CD4-positive, alpha-beta memory T cell (primary cell): ENCODE data around the gene FNDC7. TPM values are rescaled to one million over a fixed set of nuclear protein-coding genes. Genes with fewer than 3 reads are reported as not detected.

Experiments
- CTCF ChIA-PET: fragments of 350-600 bp; sonication (Branson Sonifier 250); formaldehyde crosslinking; loops from one replicate; lab custom pipeline; 2021; ENCODE audit warnings: inconsistent platforms; ENCODE audit not compliant: partially characterized antibody; lab: Charles Lee
- POLR2A ChIA-PET: fragments of 350-600 bp; sonication (Branson Sonifier 250); formaldehyde crosslinking; loops from one replicate; lab custom pipeline; 2021; ENCODE audit not compliant: partially characterized antibody; lab: Charles Lee
- DNase-seq, 5 donors: peaks; one replicate each; pipeline versions ENCODE4 v3.0.0 to v3.0.0-alpha.2; 2020 to 2022; ENCODE audit warnings: mixed read lengths in 1 of 5
- H3K27ac ChIP-seq: one replicate; pipeline ENCODE4 v1.7.0; 2013; ENCODE audit warnings: low read depth, low read length
- H3K27me3 ChIP-seq: 2 replicates; pipeline ENCODE4 v1.7.0; 2013; ENCODE audit warnings: mild to moderate bottlenecking, low read length, moderate library complexity; ENCODE audit not compliant: insufficient read depth
- H3K36me3 ChIP-seq: 2 replicates; pipeline ENCODE4 v1.7.0; 2013; ENCODE audit warnings: mild to moderate bottlenecking, low read length, moderate library complexity; ENCODE audit not compliant: insufficient read depth
- H3K4me1 ChIP-seq: 2 replicates; pipeline ENCODE4 v1.7.0; 2013; ENCODE audit warnings: mild to moderate bottlenecking, low read length, moderate library complexity; ENCODE audit not compliant: insufficient read depth
- H3K4me3 ChIP-seq, 2 donors: one replicate each; pipeline ENCODE4 v1.7.0; 2013; ENCODE audit warnings: low read length in 2 of 2, mild to moderate bottlenecking in 1 of 2
- H3K9me3 ChIP-seq, 2 donors: one replicate each; pipeline ENCODE4 v1.7.0; 2013; ENCODE audit warnings: low read length in 2 of 2, control low read depth in 1 of 2; ENCODE audit not compliant: control insufficient read depth in 1 of 2
- H3K27ac Mint-ChIP-seq, 7 donors: one replicate each; pipeline ENCODE4 v1.8.0; 2020 to 2021; ENCODE audit warnings: mixed read lengths in 7 of 7, mild to moderate bottlenecking in 6 of 7, inconsistent platforms in 3 of 7, moderate library complexity in 3 of 7
- H3K27me3 Mint-ChIP-seq, 2 donors: one replicate each; pipeline ENCODE4 v1.8.0; 2020 to 2021; ENCODE audit warnings: mixed read lengths in 2 of 2
- H3K36me3 Mint-ChIP-seq, 2 donors: one replicate each; pipeline ENCODE4 v1.8.0; 2020 to 2021; ENCODE audit warnings: mixed read lengths in 2 of 2, inconsistent platforms in 1 of 2, mild to moderate bottlenecking in 1 of 2
- H3K4me1 Mint-ChIP-seq, 4 donors: one replicate each; pipeline ENCODE4 v1.8.0; 2020 to 2021; ENCODE audit warnings: mixed read lengths in 4 of 4, mild to moderate bottlenecking in 1 of 4
- H3K4me3 Mint-ChIP-seq, 8 donors: one replicate each; pipeline ENCODE4 v1.8.0; 2020 to 2021; ENCODE audit warnings: mixed read lengths in 8 of 8, mild to moderate bottlenecking in 7 of 8, moderate library complexity in 6 of 8, inconsistent platforms in 3 of 8
- H3K9me3 Mint-ChIP-seq, 8 donors: one replicate each; pipeline ENCODE4 v1.8.0; 2020 to 2021; ENCODE audit warnings: mixed read lengths in 8 of 8, mild to moderate bottlenecking in 5 of 8, inconsistent platforms in 3 of 8, moderate library complexity in 1 of 8
- intact Hi-C: fragments of 100-400 bp; cut with micrococcal nuclease; formaldehyde crosslinking; loops from one replicate; pipeline ENCODE4 v1.15.1; 2023
- polyA plus RNA-seq, 2 donors: library from polyadenylated mRNA; unstranded; fragments of 300-500 nt; fragmentation: Illumina TruSeq; gene quantifications; one replicate each; pipeline ENCODE4 v1.2.3, GENCODE V29; 2021
- total RNA-seq, 2 experiments: library from RNA; stranded (reverse); gene quantifications; one replicate each; pipeline ENCODE4 v1.2.3, GENCODE V29; 2021

Gene FNDC7
- total and polyA plus RNA-seq, 4 experiments from 2014 or later, result 0.10 to 0.17 (median 0.17) TPM; not detected in 1

DNA sequence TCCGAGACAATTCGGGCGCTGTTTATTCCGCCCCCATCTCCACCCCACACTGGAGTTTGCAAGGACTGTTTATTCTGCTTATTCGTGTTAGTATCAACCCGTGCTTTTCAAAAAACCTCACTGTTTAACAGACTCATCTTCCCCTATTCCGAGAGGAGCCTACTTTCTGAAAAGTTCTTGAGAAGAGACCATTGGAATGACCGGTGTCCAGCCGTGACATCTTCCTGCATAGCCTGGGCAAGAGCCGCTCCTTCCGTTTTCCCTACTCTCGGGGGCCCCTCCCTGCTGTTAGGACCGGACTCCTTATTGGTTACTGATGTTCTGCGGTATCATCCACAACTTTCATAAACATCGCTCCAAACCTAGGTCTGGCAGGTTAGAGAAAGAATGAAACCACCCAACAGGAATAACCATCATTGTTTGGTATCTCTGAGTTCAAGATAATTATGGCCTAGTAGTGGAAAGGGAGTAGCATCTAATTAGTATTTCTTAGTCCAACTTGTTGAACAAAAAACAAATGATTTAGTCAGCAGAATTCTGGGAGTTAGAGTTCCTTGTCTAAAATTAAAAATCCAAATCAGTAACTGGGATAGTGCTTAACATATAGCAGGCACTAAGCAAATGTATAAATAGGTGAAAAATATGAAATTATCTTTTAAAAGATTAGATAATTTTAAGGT is 34.6 kb downstream of the FNDC7 start:
- H3K36me3 Mint-ChIP-seq, result peaks cover under 1 to 23% of the 10 kb centered on the region in 2 donors
- H3K4me1 Mint-ChIP-seq, result peaks cover 25 to 47% (median 34%) of the 10 kb centered on the region in 4 donors
- CTCF ChIA-PET, result interaction anchor here (0.9 kb wide), 1 partner anchor 55 kb away, joined by 4 read pairs; the partner anchor contains the start of gene PRPF38B
- Histone ChIP-seq H3K4me3 (peak overlapping the region; percentile 57 to 85), H3K36me3 (no peaks in the 10 kb centered on the region), H3K27ac (peak overlapping the region; percentile 95), H3K27me3 (no peaks in the 10 kb centered on the region), H3K4me1 (peaks cover 41% of the 10 kb centered on the region), H3K9me3 (no peaks in the 10 kb centered on the region)
- peak in 4 of 5 donors; percentile 24 to 66 (median 27) for DNase-seq
- no peaks in the 10 kb centered on the region for H3K27me3 Mint-ChIP-seq
- POLR2A ChIA-PET, result interaction anchor here (0.5 to 4.2 kb wide), 8 partner anchors 9 to 188 kb away, joined by 3 to 30 read pairs (median 4); partner anchors contain the start of genes EEIG2 and PRPF38B
- peak overlapping the region; percentile 92 to 100 (median 98) for H3K4me3 Mint-ChIP-seq
- H3K27ac Mint-ChIP-seq, result peak overlapping the region; percentile 94 to 100 (median 98)
- H3K9me3 Mint-ChIP-seq, result peaks cover 0 to 5% (median 0%) of the 10 kb centered on the region in 8 donors
- intact Hi-C loops, result loop anchor here (2.0 to 5.0 kb wide), 2 partner anchors 45 to 680 kb away; partner anchors contain the start of gene PSMA5

DNA sequence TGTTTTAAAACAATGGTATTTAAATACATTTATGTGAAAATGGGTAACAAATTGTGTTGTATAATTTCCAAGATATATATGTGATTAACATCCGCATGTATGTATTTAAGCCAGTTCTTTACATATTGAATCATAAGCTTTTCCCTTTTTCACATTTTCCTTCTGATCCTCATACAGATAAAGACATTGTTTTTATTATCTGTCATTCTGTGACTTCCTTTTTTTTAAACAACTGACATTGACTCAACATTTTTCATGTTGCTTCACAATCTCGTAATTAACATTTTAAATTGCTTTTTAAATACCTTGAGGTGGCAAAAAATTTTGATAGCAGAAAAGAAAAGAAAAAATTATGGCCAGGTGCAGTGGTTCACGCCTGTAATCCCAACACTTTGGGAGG is 35.2 kb downstream of the FNDC7 start:
- Histone ChIP-seq H3K36me3 (no peaks in the 10 kb centered on the region), H3K27me3 (no peaks in the 10 kb centered on the region), H3K27ac (no peak overlapping the region), H3K9me3 (no peaks in the 10 kb centered on the region), H3K4me1 (peaks cover 41% of the 10 kb centered on the region), H3K4me3 (no peak overlapping the region)
- peaks cover 6 to 29% of the 10 kb centered on the region in 2 donors for H3K36me3 Mint-ChIP-seq
- peaks cover 28 to 53% (median 37%) of the 10 kb centered on the region in 4 donors for H3K4me1 Mint-ChIP-seq
- H3K9me3 Mint-ChIP-seq, result peaks cover 0 to 5% (median 0%) of the 10 kb centered on the region in 8 donors
- H3K27ac Mint-ChIP-seq, result peak overlapping the region; percentile 25 to 94 (median 79)
- CTCF ChIA-PET, result interaction anchor here (0.9 to 1.0 kb wide), 2 partner anchors 55 to 80 kb away, joined by 3 to 4 read pairs; partner anchors contain the start of gene PRPF38B
- H3K4me3 Mint-ChIP-seq, result peak overlapping the region; percentile 26 to 99 (median 54)
- intact Hi-C loops, result loop anchor here (2.0 to 5.0 kb wide), 2 partner anchors 45 to 679 kb away; partner anchors contain the start of gene PSMA5
- no peaks in the 10 kb centered on the region for H3K27me3 Mint-ChIP-seq
- DNase-seq, result no peak
- POLR2A ChIA-PET, result interaction anchor here (0.5 to 4.2 kb wide), 3 partner anchors 44 to 86 kb away, joined by 3 to 30 read pairs (median 3); partner anchors contain the start of gene PRPF38B

DNA sequence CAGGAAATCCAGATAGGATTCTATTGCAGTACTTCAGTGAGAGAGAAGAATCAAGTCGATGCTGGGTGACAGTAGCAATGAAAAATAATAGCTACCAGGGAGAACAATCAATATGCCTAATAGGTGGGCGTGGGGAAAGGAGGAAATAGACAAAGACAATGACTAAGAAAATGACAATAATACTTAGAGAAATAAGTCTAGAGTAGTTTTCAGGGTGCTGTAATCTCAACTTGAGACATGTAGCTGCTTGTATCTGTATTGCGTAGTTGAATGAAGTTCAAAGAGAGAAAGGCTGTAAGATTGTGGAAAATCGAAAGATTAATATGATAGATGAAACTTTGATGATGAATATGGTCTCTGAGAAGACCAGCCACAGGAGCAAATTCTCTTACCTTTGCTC is 36.4 kb downstream of the FNDC7 start:
- no peak overlapping the region for H3K27ac ChIP-seq
- intact Hi-C loops, result loop anchor here (5.0 kb wide), 1 partner anchor 678 kb away; the partner anchor contains the start of gene PSMA5
- H3K27me3 Mint-ChIP-seq, result no peaks in the 10 kb centered on the region
- H3K9me3 Mint-ChIP-seq, result peaks cover 0 to 5% (median 0%) of the 10 kb centered on the region in 8 donors
- no peaks in the 10 kb centered on the region for H3K36me3 ChIP-seq
- DNase-seq, result no peak
- ChIA-PET POLR2A (interaction anchor here (4.2 kb wide), 1 partner anchor 57 kb away, joined by 30 read pairs; the partner anchor contains the start of gene PRPF38B), CTCF (interaction anchor here (1.3 kb wide), 1 partner anchor 88 kb away, joined by 3 read pairs; the partner anchor contains the start of gene HENMT1)
- H3K4me3 ChIP-seq, result no peak overlapping the region
- H3K27me3 ChIP-seq, result no peaks in the 10 kb centered on the region
- H3K4me1 ChIP-seq, result peaks cover 41% of the 10 kb centered on the region
- H3K4me1 Mint-ChIP-seq, result peaks cover 28 to 56% (median 39%) of the 10 kb centered on the region in 4 donors
- no peaks in the 10 kb centered on the region for H3K9me3 ChIP-seq
- H3K36me3 Mint-ChIP-seq, result peaks cover 9 to 31% of the 10 kb centered on the region in 2 donors
- peak overlapping the region; percentile 27 to 94 (median 76) for H3K27ac Mint-ChIP-seq
- H3K4me3 Mint-ChIP-seq, result peak overlapping the region in 6 of 8 donors; percentile 4 to 58 (median 37)

DNA sequence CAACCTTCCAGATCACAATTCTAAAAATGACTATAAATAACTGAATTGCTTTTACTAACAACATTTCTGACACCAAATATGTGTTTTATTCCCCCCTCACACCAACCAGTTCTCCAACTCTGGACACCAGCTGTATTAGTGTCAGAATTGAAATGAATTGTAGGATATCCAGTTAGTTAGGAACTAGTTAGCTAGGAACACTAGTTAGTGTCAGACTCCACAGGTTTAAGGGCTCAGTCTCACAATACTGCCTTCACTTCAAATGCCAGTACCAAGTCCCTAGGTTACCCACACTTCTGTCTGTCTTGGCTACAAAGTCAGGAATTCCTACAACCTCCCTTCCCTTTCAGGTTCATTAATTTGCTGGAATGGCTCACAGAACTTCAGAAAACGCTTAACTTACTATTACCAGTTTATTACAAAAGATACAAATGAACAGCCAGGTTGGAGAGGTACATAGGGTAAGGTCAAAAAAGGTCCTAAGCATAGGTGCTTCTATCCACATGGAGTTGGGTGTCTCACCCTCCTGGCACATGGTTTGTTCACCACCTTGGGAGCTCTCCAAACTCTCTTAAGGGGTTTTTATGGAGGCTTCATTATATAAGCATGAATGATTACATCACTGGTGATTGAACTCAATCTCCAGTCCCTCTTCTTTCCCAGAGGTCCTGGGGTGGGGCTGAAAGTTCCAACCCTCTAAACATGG is 37.9 kb downstream of the FNDC7 start:
- no peaks in the 10 kb centered on the region for H3K9me3 ChIP-seq
- Mint-ChIP-seq H3K4me3 (peak overlapping the region in 3 of 8 donors; percentile 27 to 67 (median 29)), H3K36me3 (peaks cover 13 to 45% of the 10 kb centered on the region in 2 donors), H3K9me3 (peaks cover 0 to 5% (median 0%) of the 10 kb centered on the region in 8 donors), H3K27me3 (no peaks in the 10 kb centered on the region), H3K4me1 (peaks cover 28 to 60% (median 39%) of the 10 kb centered on the region in 4 donors), H3K27ac (peak overlapping the region in 6 of 7 donors; percentile 28 to 76 (median 66))
- peaks cover 13% of the 10 kb centered on the region for H3K36me3 ChIP-seq
- no peaks in the 10 kb centered on the region for H3K27me3 ChIP-seq
- intact Hi-C loops, result no loop called here
- H3K4me1 ChIP-seq, result peaks cover 41% of the 10 kb centered on the region
- no peak overlapping the region for H3K4me3 ChIP-seq
- CTCF ChIA-PET, result interaction anchor here (1.1 to 1.4 kb wide), 2 partner anchors 59 to 189 kb away, joined by 4 to 5 read pairs; partner anchors contain the start of gene PRPF38B
- POLR2A ChIA-PET, result interaction anchor here (1.3 to 4.2 kb wide), 2 partner anchors 59 to 104 kb away, joined by 3 to 30 read pairs; partner anchors contain the start of gene PRPF38B
- DNase-seq, result no peak
- H3K27ac ChIP-seq, result no peak overlapping the region

DNA sequence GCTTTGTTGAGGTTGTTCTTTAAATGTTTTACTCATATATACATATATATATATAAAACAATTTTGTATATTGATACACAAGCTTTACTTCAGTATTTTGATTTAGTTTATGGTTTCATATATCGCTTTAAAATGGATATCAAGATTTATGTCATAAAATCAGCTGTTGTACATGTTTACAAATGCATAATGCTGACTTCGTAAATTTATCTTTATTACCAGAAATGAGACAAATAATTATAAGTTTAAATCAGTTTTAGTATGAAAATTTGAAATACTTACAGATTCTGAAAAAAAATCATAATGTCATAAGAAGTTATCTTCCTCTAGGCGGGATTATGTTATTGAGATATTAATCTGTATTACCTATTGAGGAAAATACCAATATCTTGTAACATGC is 40.7 kb downstream of the FNDC7 start:
- Histone ChIP-seq H3K4me1 (peaks cover 26% of the 10 kb centered on the region), H3K27me3 (no peaks in the 10 kb centered on the region), H3K9me3 (no peaks in the 10 kb centered on the region), H3K27ac (no peak overlapping the region), H3K36me3 (peaks cover 23% of the 10 kb centered on the region), H3K4me3 (no peak overlapping the region)
- intact Hi-C loops, result no loop called here
- Mint-ChIP-seq H3K9me3 (no peaks in the 10 kb centered on the region), H3K27me3 (no peaks in the 10 kb centered on the region), H3K27ac (no peak overlapping the region), H3K4me1 (peaks cover 22 to 39% (median 28%) of the 10 kb centered on the region in 4 donors), H3K36me3 (peaks cover 16 to 45% of the 10 kb centered on the region in 2 donors), H3K4me3 (no peak overlapping the region)
- CTCF ChIA-PET, result interaction anchor here (0.8 to 1.2 kb wide), 2 partner anchors 8 to 61 kb away, joined by 4 read pairs; partner anchors contain the start of gene PRPF38B
- POLR2A ChIA-PET, result interaction anchor here (2.6 kb wide), 1 partner anchor 61 kb away, joined by 11 read pairs; the partner anchor contains the start of gene PRPF38B
- DNase-seq, result no peak

DNA sequence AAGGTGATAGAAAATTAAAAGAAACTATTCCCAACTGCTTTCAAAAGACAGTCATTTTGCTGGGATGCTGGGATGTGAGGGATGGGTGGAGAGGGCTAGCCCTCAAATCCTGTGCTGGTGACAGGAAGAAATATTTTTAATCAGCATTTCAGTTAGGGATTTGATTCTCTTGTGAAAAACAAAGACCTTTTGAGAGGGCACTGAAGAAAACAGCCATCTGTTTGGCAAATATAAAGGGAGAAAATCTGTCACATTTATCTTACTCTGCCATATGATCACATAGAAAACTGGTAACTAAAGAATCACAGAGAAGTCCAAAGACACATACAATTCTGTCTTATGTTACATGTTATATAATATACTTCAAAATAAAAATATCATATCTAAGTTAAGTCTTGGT is 46.1 kb downstream of the FNDC7 start:
- no peaks in the 10 kb centered on the region for H3K9me3 ChIP-seq
- DNase-seq, result no peak
- H3K27me3 ChIP-seq, result no peaks in the 10 kb centered on the region
- Mint-ChIP-seq H3K4me1 (peaks cover 4 to 11% (median 5%) of the 10 kb centered on the region in 4 donors), H3K9me3 (no peaks in the 10 kb centered on the region), H3K4me3 (no peak overlapping the region), H3K27ac (peak overlapping the region in 3 of 7 donors; percentile 22 to 47 (median 46)), H3K36me3 (peaks cover 26 to 57% of the 10 kb centered on the region in 2 donors), H3K27me3 (no peaks in the 10 kb centered on the region)
- intact Hi-C loops, result no loop called here
- H3K27ac ChIP-seq, result no peak overlapping the region
- no peaks in the 10 kb centered on the region for H3K4me1 ChIP-seq
- peaks cover 44% of the 10 kb centered on the region for H3K36me3 ChIP-seq
- ChIA-PET POLR2A (no interaction called here), CTCF (no interaction called here)
- H3K4me3 ChIP-seq, result no peak overlapping the region
